Measurements from ENCODE around the gene XYLT2.
"Not testable (repeated sequence)": the region's sequence is repeated elsewhere in the genome, so short reads cannot be mapped to it uniquely, and the experiment has no call there.

XYLT2 gene

GRCh38 chr17:50330151-50330775 lies 15.7 kb upstream of the XYLT2 start:
- DNase-seq (ENCODE audit: low spot score) = no peak
- H3K27ac Mint-ChIP-seq = no peak overlapping the region
- no peaks in the 10 kb centered on the region for H3K36me3 Mint-ChIP-seq (ENCODE audit: low read depth)
- H3K9me3 Mint-ChIP-seq = no peaks in the 10 kb centered on the region
- H3K4me1 Mint-ChIP-seq (ENCODE audit: low read depth) = peaks cover 29% of the 10 kb centered on the region
- no peak overlapping the region for H3K4me3 Mint-ChIP-seq
- H3K27me3 Mint-ChIP-seq (ENCODE audit: low read depth) = no peaks in the 10 kb centered on the region

- H3K27ac Mint-ChIP-seq = peak overlapping the region; percentile 36
- no peaks in the 10 kb centered on the region for H3K27me3 Mint-ChIP-seq (ENCODE audit: low read depth)
- H3K36me3 Mint-ChIP-seq (ENCODE audit: low read depth) = no peaks in the 10 kb centered on the region
- no peaks in the 10 kb centered on the region for H3K9me3 Mint-ChIP-seq
- DNase-seq (ENCODE audit: low spot score) = peak; percentile 65
- peaks cover 26% of the 10 kb centered on the region for H3K4me1 Mint-ChIP-seq (ENCODE audit: low read depth)
- H3K4me3 Mint-ChIP-seq = no peak overlapping the region
Observed at GRCh38 chr17:50331085-50331791, 14.7 kb upstream of the XYLT2 start.

GRCh38 chr17:50332196-50332595 lies 13.7 kb upstream of the XYLT2 start:
- no peaks in the 10 kb centered on the region for H3K9me3 Mint-ChIP-seq
- DNase-seq (ENCODE audit: low spot score) = no peak
- H3K36me3 Mint-ChIP-seq (ENCODE audit: low read depth) = no peaks in the 10 kb centered on the region
- no peaks in the 10 kb centered on the region for H3K27me3 Mint-ChIP-seq (ENCODE audit: low read depth)
- peaks cover 21% of the 10 kb centered on the region for H3K4me1 Mint-ChIP-seq (ENCODE audit: low read depth)
- H3K4me3 Mint-ChIP-seq = no peak overlapping the region
- H3K27ac Mint-ChIP-seq = no peak overlapping the region

- Mint-ChIP-seq H3K4me1 (ENCODE audit: low read depth) (peaks cover 21% of the 10 kb centered on the region), H3K4me3 (peak overlapping the region; percentile 56), H3K27ac (peak overlapping the region; percentile 60)
- not testable (repeated sequence) for H3K9me3 Mint-ChIP-seq; H3K36me3 Mint-ChIP-seq (ENCODE audit: low read depth); DNase-seq (ENCODE audit: low spot score); H3K27me3 Mint-ChIP-seq (ENCODE audit: low read depth)
Observed at GRCh38 chr17:50333291-50334057, 12.5 kb upstream of the XYLT2 start.

- no peak for DNase-seq (ENCODE audit: low spot score)
- H3K36me3 Mint-ChIP-seq (ENCODE audit: low read depth) = no peaks in the 10 kb centered on the region
- no peak overlapping the region for H3K4me3 Mint-ChIP-seq
- H3K27me3 Mint-ChIP-seq (ENCODE audit: low read depth) = no peaks in the 10 kb centered on the region
- peaks cover 15% of the 10 kb centered on the region for H3K9me3 Mint-ChIP-seq
- H3K4me1 Mint-ChIP-seq (ENCODE audit: low read depth) = peaks cover 9% of the 10 kb centered on the region
- H3K27ac Mint-ChIP-seq = no peak overlapping the region
Observed at GRCh38 chr17:50337956-50338355, 8.0 kb upstream of the XYLT2 start.

GRCh38 chr17:50338645-50339044 lies 7.3 kb upstream of the XYLT2 start:
- Mint-ChIP-seq H3K4me1 (ENCODE audit: low read depth) (peaks cover 4% of the 10 kb centered on the region), H3K9me3 (peaks cover 15% of the 10 kb centered on the region), H3K27me3 (ENCODE audit: low read depth) (no peaks in the 10 kb centered on the region), H3K27ac (no peak overlapping the region), H3K36me3 (ENCODE audit: low read depth) (no peaks in the 10 kb centered on the region), H3K4me3 (no peak overlapping the region)
- no peak for DNase-seq (ENCODE audit: low spot score)

- H3K36me3 Mint-ChIP-seq (ENCODE audit: low read depth) = no peaks in the 10 kb centered on the region
- no peaks in the 10 kb centered on the region for H3K27me3 Mint-ChIP-seq (ENCODE audit: low read depth)
- H3K4me3 Mint-ChIP-seq = no peak overlapping the region
- H3K27ac Mint-ChIP-seq = no peak overlapping the region
- peaks cover under 1% of the 10 kb centered on the region for H3K4me1 Mint-ChIP-seq (ENCODE audit: low read depth)
- no peak for DNase-seq (ENCODE audit: low spot score)
- H3K9me3 Mint-ChIP-seq = peaks cover 15% of the 10 kb centered on the region
Observed at GRCh38 chr17:50339381-50339780, 6.5 kb upstream of the XYLT2 start.

- no peak for DNase-seq (ENCODE audit: low spot score)
- H3K36me3 Mint-ChIP-seq (ENCODE audit: low read depth) = no peaks in the 10 kb centered on the region
- H3K9me3 Mint-ChIP-seq = no peaks in the 10 kb centered on the region
- H3K27me3 Mint-ChIP-seq (ENCODE audit: low read depth) = no peaks in the 10 kb centered on the region
- peak overlapping the region; percentile 49 for H3K27ac Mint-ChIP-seq
- H3K4me1 Mint-ChIP-seq (ENCODE audit: low read depth) = peaks cover 28% of the 10 kb centered on the region
- H3K4me3 Mint-ChIP-seq = peak overlapping the region; percentile 78
Observed at GRCh38 chr17:50344731-50345365, 1.1 kb upstream of the XYLT2 start.

- Mint-ChIP-seq H3K27me3 (ENCODE audit: low read depth) (no peaks in the 10 kb centered on the region), H3K4me1 (ENCODE audit: low read depth) (peaks cover 28% of the 10 kb centered on the region), H3K4me3 (peak overlapping the region; percentile 91), H3K36me3 (ENCODE audit: low read depth) (peaks cover 2% of the 10 kb centered on the region), H3K9me3 (no peaks in the 10 kb centered on the region), H3K27ac (peak overlapping the region; percentile 88)
- peak; percentile 60 for DNase-seq (ENCODE audit: low spot score)
Observed at GRCh38 chr17:50346313-50347116, 589 bp downstream of the XYLT2 start.

GRCh38 chr17:50347117-50347893 lies 1.4 kb downstream of the XYLT2 start:
- Mint-ChIP-seq H3K36me3 (ENCODE audit: low read depth) (peaks cover 3% of the 10 kb centered on the region), H3K4me1 (ENCODE audit: low read depth) (peaks cover 29% of the 10 kb centered on the region), H3K9me3 (no peaks in the 10 kb centered on the region), H3K27ac (peak overlapping the region; percentile 70), H3K4me3 (peak overlapping the region; percentile 91), H3K27me3 (ENCODE audit: low read depth) (no peaks in the 10 kb centered on the region)
- DNase-seq (ENCODE audit: low spot score) = no peak

GRCh38 chr17:50347894-50348291 lies 2.0 kb downstream of the XYLT2 start:
- H3K36me3 Mint-ChIP-seq (ENCODE audit: low read depth) = peaks cover 5% of the 10 kb centered on the region
- H3K9me3 Mint-ChIP-seq = no peaks in the 10 kb centered on the region
- no peaks in the 10 kb centered on the region for H3K27me3 Mint-ChIP-seq (ENCODE audit: low read depth)
- peaks cover 29% of the 10 kb centered on the region for H3K4me1 Mint-ChIP-seq (ENCODE audit: low read depth)
- H3K4me3 Mint-ChIP-seq = peak overlapping the region; percentile 91
- peak overlapping the region; percentile 71 for H3K27ac Mint-ChIP-seq
- no peak for DNase-seq (ENCODE audit: low spot score)

- H3K9me3 Mint-ChIP-seq = no peaks in the 10 kb centered on the region
- DNase-seq (ENCODE audit: low spot score) = no peak
- peaks cover 5% of the 10 kb centered on the region for H3K36me3 Mint-ChIP-seq (ENCODE audit: low read depth)
- peak overlapping the region; percentile 71 for H3K27ac Mint-ChIP-seq
- H3K4me1 Mint-ChIP-seq (ENCODE audit: low read depth) = peaks cover 29% of the 10 kb centered on the region
- no peaks in the 10 kb centered on the region for H3K27me3 Mint-ChIP-seq (ENCODE audit: low read depth)
- H3K4me3 Mint-ChIP-seq = peak overlapping the region; percentile 91
Observed at GRCh38 chr17:50348522-50349242, 2.8 kb downstream of the XYLT2 start.
